Islet of Langerhans (tissue), 1 donor: ENCODE measurements around the gene SLC66A3.

Experiments used
- FAIRE-seq: peaks from one replicate; lab custom pipeline; 2011; peaks lifted over from hg19 to GRCh38; lab: Jason Lieb, UNC

Gene SLC66A3

DNA sequence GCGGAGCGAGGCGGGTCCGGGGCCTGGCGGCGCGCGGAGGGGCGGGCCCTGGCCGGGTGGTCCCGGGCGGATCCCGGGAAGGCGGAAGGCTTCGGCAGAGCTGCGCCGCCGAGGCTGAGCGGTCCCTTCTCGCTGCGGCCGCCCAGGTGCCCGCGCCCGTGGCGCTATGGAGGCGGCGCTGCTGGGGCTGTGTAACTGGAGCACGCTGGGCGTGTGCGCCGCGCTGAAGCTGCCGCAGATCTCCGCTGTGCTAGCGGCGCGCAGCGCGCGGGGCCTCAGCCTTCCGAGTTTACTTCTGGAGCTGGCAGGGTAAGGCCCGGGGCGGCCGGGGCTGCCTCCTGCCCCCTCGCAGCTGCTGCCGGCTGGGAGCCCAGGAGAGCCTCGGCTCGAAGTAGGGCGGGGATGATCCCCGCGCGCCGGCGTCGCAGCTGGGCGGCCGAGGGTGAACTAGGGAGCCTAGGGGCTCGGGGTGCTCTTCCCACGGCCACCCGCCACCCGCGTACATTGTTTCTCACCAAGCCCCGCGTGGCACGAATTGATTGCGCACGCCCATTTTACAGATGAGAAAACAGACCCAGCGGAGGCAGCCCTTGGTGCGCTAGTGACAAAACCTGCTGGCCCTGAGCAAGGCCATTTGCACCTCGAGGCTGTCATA lies at the start of gene SLC66A3:
SLC66A3 (plus strand) TSS at position 87 of the 655 bp plus-strand sequence; CDS start at position 167, 80 bp downstream.
- no peak for FAIRE-seq

DNA sequence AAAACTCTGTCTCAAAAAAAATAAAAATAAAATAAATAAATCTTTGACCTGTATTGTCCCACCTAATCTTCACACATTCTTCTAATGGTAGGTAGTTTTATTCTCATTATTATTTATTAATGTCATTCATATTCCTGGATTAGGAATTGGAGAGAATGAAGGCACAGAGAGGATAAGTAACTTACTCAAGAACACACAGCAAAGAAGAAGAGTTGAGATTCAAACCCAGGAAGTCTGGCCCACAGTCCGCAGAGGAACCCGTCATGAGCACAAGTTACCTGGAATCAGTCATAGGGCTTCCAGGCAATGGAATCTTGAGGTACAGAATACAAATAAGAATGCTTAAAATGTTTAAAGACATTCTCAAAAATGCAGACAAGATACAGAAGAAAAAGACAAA lies 46.3 kb upstream of the SLC66A3 start:
- FAIRE-seq = peak; percentile 5

DNA sequence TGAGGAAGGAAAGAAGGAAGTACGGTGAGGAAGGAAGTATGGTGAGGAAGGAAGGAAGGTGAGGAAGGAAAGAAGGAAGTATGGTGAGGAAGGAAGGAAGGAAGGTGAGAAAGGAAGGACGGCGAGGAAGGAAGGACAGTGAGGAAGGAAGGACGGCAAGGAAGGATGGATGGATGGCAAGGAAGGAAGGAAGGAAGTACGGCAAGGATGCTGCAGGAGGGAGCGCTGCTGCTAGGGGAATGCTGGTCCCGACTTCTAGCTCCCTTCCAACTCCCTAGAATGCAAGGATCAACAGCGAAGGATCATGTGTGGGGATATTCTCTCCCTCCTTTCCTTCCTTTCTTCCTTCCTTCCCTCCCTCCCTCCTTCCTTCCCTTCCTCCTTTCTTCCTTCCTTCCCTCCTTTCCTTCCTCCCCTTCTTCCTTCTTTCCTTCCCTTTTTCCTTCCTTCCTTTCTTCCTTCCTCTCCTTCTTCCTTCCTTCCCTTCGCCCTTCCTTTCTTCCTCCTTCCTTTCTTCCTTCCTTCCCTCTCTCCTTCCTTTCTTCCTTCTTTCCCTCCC lies 42.3 kb upstream of the SLC66A3 start:
- no peak for FAIRE-seq

DNA sequence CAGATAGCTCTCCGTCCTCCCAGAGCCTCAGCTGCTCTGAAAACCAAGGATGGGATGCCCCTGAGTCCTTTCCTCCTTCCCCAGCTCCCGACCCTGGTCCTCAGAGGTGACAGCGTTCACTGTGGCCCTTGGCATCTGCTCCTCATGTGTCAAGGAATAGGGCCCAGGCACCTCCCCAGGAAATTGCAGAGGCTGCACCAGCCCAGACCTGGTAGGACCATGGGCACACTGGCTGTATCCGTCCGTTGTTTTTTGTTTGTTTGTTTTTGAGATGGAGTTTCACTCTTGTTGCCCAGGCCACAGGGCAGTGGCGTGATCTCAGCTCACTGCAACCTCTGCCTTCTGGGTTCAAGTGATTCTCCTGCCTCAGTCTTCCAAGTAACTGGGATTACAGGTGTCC lies 37.5 kb upstream of the SLC66A3 start:
- FAIRE-seq = no peak

DNA sequence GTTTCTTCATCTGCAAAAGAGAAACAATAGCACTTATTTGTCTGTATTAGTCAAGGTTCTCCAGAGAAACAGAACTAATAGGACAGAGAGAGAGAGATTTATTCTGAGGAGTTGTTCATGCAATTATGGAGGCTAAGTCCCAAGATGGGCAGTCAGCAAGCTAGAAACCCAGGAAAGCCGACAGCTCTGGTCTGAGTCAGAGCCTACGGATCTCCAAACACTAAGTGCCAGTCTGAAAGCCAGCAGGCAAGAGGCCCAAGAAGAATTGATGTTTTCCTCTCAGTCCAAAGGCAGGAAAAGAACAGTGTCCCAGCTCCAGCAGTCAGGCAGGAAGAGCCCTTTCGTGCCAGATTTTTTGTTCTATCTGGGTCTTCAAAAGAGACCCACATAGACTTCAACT lies 36.5 kb upstream of the SLC66A3 start:
- FAIRE-seq = no peak

DNA sequence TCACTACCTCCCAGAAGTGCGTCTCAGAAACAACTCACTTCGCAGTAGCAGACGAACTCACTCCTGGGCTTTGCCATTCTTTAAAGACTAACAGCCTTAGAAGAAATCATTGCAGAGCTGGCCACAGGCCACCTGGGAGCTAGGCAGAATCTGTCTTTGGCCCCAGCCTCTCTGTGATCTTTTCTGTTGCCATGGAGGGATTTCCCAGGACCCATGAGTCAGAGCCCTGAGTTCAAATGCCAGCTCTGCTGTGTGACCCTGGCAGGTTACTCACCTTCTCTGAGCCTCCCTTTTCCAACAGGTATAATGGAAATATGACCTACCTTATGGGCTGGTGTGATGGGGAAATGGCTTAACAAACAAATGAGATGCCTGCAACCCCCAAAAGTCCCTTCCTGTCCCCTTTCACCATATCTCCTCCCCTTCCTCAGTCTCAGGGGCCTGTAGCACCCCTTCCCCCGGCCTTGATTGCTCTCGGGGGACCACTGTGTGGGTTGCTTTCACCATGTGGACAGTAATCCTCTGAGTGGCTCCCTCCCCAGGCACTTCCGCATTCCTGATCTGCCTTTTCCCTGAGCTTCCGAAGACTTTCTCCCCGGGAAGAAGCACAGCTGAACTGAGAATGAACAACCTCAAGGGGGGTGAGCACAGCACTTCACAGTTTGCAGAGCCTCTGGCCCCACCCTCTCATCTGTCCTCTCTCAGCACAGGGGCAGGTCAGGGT lies 34.0 kb upstream of the SLC66A3 start:
- no peak for FAIRE-seq

DNA sequence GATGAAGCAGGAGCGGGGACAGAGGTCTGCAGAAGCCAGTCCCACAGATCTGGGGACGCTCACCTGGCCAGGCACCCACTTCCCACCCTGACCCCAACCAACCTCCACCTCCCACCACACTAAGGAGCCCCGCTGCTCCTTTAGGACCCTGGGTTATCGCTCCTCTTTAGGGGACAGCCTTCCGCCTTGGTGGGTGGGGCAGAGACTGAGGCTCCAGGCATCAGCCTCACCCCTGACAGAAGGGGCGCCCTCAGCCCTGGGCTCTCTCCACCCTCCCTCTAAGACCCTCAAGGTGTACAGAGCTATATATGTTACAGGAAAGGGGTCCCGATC lies 33.5 kb upstream of the SLC66A3 start:
- FAIRE-seq = no peak

DNA sequence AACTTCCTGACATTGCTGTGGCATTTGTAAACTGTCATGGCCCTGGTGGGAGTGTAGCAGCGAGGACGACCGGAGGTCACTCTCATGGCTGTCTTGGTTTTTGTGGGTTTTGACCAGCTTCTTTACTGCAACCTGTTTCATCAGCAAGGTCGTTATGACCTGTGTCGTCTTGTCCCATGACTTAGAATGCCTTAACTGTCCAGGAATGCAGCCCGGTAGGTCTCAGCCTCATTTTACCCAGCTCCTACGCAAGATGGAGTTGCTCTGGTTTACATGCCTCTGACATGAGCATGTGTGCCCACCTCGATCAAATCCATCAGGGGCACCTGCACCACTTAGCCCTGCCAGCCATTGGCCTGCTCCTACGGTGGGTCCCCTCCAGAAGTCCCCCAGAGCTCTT lies 32.9 kb upstream of the SLC66A3 start:
- FAIRE-seq = no peak

DNA sequence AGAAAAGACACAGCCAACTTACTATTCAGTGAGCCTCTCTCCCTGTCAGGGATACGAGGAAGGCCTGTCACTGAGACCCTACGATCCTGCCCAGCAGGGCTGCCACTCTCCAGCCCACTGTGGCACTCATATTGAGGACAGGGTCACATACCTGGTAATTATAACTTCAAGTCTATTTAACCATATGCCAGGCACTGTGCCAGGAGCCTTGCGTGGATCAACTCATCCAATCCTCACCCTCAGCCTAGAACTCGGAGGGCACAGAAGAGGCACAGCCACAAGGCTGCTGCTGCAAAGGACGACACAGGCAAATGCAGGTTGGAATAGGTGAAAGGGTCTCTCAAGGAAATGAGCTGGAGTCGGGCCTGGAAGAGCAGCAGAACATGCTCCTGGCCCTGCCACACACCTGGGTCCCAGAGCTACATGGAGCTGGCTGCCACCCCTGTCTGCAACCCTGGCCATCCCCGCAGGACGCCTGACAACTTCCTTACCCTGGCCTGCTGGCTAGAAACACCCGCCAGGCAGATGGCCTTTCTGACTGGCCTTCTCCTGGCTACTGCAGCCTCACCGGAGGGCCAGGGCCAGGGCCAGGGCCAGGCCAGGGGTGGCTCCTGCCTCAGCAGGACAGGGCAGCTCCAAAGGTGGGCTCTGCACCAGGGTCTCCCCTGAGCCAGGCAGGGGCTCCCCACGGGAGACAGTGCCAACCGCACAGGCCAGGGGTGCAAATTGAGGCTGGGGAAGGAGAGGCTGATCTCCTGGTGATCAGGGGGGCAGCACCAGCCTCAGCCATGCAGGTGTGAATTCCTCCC lies 32.1 kb upstream of the SLC66A3 start:
- no peak for FAIRE-seq

DNA sequence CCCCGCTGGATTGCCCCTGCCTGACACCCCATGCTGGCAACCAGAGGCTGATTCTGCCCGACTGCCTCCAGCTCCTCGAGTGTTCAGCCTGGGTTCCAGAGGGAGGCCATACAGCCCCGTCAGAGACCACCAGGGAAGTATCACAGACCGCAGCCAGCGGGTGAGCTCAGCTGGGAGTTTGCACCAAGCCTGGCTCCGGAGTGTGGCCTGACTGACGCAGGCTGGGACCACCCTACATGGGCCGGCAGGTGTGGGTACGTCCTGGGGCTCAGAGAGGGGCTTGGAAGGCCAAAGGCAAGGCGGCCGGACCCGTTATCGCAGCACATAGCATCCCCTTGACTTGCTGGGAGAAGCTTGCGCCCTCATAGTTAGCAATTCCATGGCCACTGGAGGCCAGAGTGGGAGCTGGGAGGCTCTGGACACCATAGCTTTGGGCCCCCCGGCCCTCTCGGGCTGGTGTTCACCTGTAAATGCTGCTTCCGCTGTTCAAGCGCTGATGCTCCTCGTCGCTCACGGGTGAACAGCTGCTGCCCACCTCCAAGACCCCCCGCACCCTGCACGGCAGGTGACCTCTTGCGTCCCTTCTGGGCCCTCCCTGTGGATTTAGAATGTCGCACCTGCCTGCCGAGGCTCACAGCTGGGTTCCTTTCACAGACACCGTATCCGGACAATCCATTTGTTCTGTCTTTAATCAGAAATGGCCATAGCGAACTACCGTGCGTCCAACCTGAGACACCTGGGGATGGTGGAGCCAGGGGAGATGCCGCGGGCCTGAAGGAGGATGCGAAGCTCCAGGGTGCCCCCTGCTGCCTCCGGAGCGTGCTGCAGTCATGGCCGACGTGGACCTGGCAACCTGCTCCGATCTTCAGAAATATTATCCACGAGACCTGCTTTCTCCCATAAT lies 31.2 kb upstream of the SLC66A3 start:
- no peak for FAIRE-seq

DNA sequence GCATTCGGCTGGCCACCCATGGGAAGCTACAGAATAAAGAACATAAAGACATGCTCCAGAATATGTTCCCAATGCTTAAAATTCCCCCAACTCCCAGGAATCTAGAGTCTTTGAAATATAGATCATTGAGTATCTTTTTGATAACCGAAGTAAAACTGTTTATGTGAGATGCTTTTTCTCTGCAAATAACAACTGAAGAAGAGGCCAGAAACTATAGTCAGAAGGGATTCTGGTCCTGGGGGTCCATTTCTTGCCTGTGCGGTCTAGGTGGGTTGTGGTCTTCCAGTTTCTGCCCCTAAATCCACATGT lies 30.6 kb upstream of the SLC66A3 start:
- FAIRE-seq = no peak

DNA sequence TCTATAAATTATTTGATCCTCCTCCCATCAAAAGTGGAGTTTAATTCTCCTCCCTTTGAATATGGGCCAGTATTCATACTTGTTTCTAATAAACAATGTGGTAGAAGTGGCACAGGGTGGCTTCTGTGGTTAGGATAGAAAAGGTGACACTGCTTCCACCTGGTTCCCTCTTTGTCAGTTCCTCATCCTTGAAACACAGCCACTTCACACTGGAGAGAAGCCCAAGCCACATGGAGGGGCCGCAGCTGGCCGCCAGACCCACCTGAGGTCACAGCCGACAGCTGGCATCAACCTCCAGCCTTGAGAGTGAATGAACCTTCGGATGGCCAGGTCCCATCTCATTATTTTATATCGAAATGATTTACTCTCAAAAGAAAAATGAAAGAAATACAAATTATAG lies 27.5 kb upstream of the SLC66A3 start:
- FAIRE-seq = no peak

DNA sequence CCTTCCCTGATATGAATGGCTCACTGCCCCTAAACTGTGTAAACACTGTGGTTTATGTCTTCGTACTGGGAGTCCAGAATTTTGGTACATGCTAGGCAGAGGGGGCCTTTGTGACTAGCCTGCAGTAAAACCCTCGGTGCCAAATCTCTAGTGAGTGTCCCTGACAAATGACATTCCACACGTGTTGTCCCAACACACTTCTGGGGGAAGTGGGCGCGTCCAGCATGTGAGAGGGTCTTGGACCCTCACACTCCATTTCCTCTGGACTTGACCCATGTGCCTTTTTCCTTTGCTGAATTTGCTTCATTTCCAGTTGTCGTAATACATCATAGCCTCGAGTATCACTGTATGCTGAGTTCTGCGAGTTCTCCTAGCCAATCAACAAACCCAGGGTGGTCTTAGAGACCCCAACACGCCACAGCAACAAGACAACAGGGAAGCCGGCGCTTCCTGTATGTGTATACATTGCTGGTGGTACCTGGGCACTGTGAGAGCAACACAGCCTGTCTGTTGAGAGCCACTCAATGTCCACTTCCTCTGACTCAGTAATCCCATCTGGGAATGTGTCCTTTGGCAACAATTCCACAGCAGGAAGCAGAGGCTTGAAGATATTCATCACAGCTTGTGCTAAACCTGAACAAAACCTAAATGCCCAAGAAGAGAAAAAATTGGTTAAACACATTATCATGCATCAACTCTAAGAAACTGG lies 26.9 kb upstream of the SLC66A3 start:
- FAIRE-seq = no peak

DNA sequence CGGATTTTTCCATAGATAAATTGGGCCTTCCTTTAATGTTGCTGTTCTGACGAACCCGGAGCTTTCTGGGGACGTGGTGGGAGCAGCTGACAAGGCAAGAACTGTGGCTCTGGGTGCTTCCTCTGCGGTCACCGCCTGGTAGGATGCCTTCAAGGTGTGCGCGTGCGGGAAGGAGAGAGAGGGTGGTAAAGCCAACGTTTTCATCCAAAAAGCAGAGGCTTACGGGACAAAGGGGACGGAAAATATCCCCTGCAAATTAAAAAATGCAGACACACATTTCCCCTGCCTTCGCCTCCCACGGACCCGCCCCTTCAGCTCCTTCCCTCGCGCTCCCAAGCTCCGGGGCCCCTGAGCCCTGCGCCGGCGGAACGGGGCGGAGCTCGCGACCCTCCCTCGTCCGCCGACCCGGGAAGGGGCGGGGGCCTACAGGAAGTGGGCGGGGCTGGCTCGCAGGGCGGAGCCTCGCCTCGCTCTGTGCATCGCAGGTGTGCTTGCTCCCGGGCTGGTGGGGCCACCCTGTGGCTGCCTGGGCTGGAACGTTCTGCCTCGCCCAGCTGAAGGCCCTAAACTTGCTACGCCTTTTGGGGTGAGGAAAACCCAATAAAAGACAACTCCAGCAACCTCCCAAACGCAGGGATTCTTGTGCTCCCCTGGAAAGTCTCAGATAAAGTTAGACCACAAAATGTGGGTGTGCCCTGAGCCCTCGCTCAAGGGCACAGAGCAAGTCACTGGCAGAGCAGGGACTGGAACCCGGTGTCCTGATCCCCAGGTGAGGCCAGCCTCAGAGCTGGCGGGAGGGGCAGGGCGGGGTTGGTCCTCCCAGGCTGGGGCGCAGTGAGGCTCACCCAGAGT lies 25.4 kb upstream of the SLC66A3 start:
- no peak for FAIRE-seq

DNA sequence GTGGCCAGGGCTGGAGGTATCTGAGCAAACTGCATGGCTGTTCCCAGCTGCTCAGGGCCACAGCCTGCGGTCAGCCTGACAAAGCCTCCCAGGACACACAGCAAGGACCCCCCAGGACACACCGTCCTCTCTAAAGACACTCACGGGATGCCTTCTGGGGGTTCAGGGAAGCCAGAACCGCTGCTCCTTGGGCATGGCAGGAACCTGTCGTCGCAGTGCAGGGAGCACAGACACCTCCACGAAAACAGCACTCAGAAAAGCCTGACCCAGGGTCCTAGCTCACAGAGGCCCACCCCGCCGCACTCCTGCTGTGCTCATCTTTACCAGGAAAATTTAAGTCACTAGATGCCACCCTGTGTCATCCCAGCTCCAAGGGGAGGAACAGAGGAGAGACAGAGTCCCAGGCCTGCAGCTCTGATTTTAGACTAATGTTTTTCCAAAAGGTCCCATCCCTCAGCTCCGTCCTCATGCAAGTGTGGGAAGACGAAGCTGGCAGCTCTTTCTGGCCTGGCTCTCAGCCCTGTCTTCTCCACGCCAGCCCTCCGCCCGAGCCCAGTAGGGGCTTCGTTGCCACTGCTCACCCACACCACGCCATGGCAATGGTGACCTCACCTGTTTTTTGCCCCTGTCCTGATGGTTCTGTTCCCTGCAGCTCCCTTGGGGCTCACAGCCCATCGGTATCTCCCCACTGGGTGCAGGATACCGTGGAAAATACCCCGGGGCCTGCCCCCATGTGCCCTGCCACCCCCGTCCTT lies 23.9 kb upstream of the SLC66A3 start:
- no peak for FAIRE-seq

DNA sequence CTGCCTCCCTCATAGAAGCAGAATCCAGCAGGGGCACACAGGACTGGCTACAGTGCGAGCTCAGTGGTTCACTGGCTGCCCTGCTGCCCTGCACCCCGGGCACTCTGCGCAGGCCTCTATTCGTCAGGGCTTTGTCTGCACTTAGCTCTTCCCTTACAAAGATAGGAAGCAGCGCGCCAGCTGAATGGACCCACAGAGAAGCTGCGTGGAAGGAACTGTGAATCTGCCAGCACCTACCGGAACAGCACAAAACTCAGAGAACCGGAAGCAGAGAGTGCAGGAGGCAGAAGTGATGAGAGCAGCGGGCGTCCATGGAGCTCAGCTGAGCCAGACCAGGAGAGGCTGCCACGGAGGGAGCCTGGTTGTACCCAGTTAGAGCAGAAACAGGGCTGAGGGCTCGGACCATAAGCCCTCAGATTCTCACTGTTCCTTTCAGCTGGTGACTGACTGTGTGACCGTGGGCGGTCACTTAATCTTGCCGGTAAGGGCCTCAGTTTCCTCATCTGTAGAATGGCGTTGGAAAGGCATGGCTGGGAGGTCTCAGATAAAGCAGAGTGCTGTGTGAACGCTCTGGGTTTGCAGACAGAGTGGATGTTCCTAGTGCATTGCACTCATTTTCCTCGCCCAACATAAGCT lies 23.1 kb upstream of the SLC66A3 start:
- no peak for FAIRE-seq

DNA sequence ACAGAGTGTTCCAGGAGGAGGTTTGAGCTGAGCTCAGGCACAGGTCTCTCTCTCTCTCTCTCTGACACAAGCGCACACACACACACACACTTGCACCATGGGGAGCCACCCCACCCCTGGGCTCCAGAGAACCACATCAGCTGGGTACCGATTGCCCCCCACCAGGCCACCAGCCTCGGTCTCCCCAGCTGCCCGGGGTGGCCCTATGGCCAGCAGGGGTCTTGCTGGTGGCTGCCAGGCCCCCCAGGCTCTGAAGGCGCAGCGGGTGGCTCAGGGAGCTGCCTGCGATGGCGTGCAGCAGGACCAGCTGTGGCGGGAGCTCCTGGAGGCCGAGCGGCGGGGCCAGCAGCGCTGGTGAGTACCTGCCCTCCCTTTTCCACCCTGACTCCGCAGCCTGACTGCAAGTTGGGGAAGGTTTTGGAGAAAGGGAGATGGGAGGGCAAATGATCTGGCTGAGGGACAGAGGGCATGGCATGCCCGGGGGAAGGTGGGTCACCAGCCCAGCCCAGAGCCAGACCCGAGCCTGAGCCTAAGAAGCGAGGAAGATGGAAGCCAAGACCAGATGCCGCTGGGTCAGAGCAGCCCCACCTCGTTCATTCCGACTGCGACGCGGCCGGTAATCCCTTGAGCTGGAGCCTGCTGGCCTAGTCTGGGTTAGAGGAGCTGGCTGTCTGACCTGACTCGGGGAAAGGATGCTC lies 21.9 kb upstream of the SLC66A3 start:
- no peak for FAIRE-seq

DNA sequence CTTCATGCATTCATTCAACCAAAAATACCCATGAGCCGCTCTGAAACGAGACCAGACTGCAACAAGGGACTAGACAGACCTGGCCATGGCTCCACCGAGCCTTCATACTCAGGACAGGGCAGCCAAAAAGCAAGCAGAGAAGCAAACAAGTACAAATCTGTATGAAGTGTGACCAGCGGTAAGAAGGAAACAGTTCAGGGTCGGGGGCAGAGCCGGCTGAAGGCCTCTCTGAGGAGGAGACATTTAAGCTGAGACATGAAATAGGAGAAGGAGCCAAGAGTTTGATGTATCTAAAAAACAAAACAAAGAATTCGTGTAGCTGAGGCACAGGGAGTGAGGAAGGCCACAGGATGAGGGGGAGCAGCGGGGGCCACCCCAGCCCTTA lies 21.3 kb upstream of the SLC66A3 start:
- FAIRE-seq = no peak

DNA sequence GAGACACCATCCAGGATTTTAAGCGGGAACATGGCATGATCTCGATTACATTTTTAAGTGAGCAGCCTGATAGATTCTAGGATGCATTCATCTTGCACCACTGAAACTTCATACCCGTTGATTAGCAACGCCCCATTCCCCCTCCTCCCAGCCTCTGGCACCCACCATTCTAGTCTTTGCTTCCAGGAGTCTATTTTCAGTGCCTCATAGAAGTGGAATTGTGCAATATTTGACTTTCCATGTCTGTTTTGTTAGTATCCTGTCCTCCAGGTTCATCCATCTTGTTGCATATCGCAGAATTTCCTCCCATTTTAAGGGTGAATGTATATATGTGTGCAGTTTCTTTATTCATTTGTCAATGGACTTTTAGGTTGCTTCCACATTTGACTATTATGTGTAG lies 20.9 kb upstream of the SLC66A3 start:
- no peak for FAIRE-seq
